ENCODE measurements around the gene MAML2.

GRCh38 chr11:96206955-96207354 lies 136.0 kb downstream of the MAML2 start:
- TF ChIP-seq CTCF (IDR thresholded peaks at IDR 0.05) (no peak), MAX (IDR thresholded peaks at IDR 0.05; ENCODE audit: low read depth) (no peak), EP300 (IDR thresholded peaks at IDR 0.05; ENCODE audit: borderline replicate concordance in 1 of 2, low read depth in 1 of 2, low read length in 1 of 2) (no peak), EZH2phosphoT487 (IDR thresholded peaks at IDR 0.05; ENCODE audit: borderline replicate concordance, low read depth) (no peak), TEAD4 (IDR thresholded peaks at IDR 0.05; ENCODE audit: borderline replicate concordance, insufficient read depth) (no peak), POLR2AphosphoS5 (IDR thresholded peaks at IDR 0.05; ENCODE audit: low read depth, low read length) (no peak)

Data from SK-N-SH (cell line).